Progenitor cell of endocrine pancreas (in vitro differentiated cells): Measurements from ENCODE around the gene SLC16A2. TPM values are rescaled to one million over a fixed set of nuclear protein-coding genes. Genes with fewer than 3 reads are reported as not detected.

Source experiments
- DNase-seq: peaks from one replicate; pipeline ENCODE4 v3.0.0; 2021; ENCODE audit warnings: low spot score; ENCODE audit not compliant: unreplicated experiment
- H3K27ac Mint-ChIP-seq: 2 replicates; pipeline ENCODE4 v1.8.0; 2021; ENCODE audit warnings: mild to moderate bottlenecking, moderate library complexity, mixed read lengths
- H3K27me3 Mint-ChIP-seq: 2 replicates; pipeline ENCODE4 v1.8.0; 2021; ENCODE audit warnings: mixed read lengths
- H3K36me3 Mint-ChIP-seq: 2 replicates; pipeline ENCODE4 v1.8.0; 2022; ENCODE audit warnings: mixed read lengths; ENCODE audit not compliant: insufficient read depth
- H3K4me1 Mint-ChIP-seq: 2 replicates; pipeline ENCODE4 v1.8.0; 2021; ENCODE audit warnings: low read depth, mixed read lengths
- H3K4me3 Mint-ChIP-seq: 2 replicates; pipeline ENCODE4 v1.8.0; 2021; ENCODE audit warnings: low read depth, mild to moderate bottlenecking, moderate library complexity, mixed read lengths
- H3K9me3 Mint-ChIP-seq: 2 replicates; pipeline ENCODE4 v1.8.0; 2021; ENCODE audit warnings: low read depth, mixed read lengths
- CTCF ChIP-seq: fragments of 200-600 bp; sonication (generic); IDR thresholded peaks from one replicate; pipeline ENCODE4 v1.5.0; 2021; ENCODE audit warnings: antibody characterized with exemption, mild to moderate bottlenecking; ENCODE audit not compliant: unreplicated experiment
- total RNA-seq: library from RNA; stranded (reverse); gene quantifications from 2 replicates; pipeline ENCODE4 v1.2.1, GENCODE V29; 2021

Gene SLC16A2
- total RNA-seq, 1 donor from 2014 or later: 9.0 TPM

- Mint-ChIP-seq H3K4me3 (no peak overlapping the region), H3K36me3 (no peaks in the 10 kb centered on the region), H3K27me3 (no peaks in the 10 kb centered on the region), H3K27ac (no peak overlapping the region), H3K9me3 (peaks cover 4% of the 10 kb centered on the region), H3K4me1 (peaks cover 2% of the 10 kb centered on the region)
- no peak for TF ChIP-seq CTCF
- DNase-seq: no peak
Measured at GRCh38 chrX:74426615-74427014, 5.3 kb downstream of the SLC16A2 start.

GRCh38 chrX:74431797-74432196, 10.5 kb downstream of the SLC16A2 start:
- H3K4me3 Mint-ChIP-seq: no peak overlapping the region
- no peak for DNase-seq
- H3K27ac Mint-ChIP-seq: peak overlapping the region; percentile 18

GRCh38 chrX:74434336-74434735, 13.0 kb downstream of the SLC16A2 start:
- Mint-ChIP-seq H3K36me3 (no peaks in the 10 kb centered on the region), H3K27me3 (no peaks in the 10 kb centered on the region), H3K4me1 (peaks cover 8% of the 10 kb centered on the region), H3K4me3 (no peak overlapping the region), H3K9me3 (peaks cover 11% of the 10 kb centered on the region), H3K27ac (no peak overlapping the region)
- no peak for DNase-seq
- no peak for TF ChIP-seq CTCF

More at GRCh38 chrX:74431797-74432196, 10.5 kb downstream of the SLC16A2 start:
- Mint-ChIP-seq H3K27me3 (no peaks in the 10 kb centered on the region), H3K4me1 (peaks cover 3% of the 10 kb centered on the region), H3K36me3 (no peaks in the 10 kb centered on the region), H3K9me3 (peaks cover 11% of the 10 kb centered on the region)
- TF ChIP-seq CTCF: no peak

GRCh38 chrX:74437530-74437929, 16.2 kb downstream of the SLC16A2 start:
- no peaks in the 10 kb centered on the region for H3K27me3 Mint-ChIP-seq
- H3K9me3 Mint-ChIP-seq: peaks cover 23% of the 10 kb centered on the region
- H3K36me3 Mint-ChIP-seq: peaks cover 3% of the 10 kb centered on the region
- no peak for DNase-seq
- H3K27ac Mint-ChIP-seq: no peak overlapping the region
- H3K4me3 Mint-ChIP-seq: no peak overlapping the region
- peaks cover 5% of the 10 kb centered on the region for H3K4me1 Mint-ChIP-seq
- TF ChIP-seq CTCF: no peak

- H3K4me1 Mint-ChIP-seq: peaks cover 5% of the 10 kb centered on the region
- H3K27ac Mint-ChIP-seq: no peak overlapping the region
- peaks cover 20% of the 10 kb centered on the region for H3K9me3 Mint-ChIP-seq
- no peak overlapping the region for H3K4me3 Mint-ChIP-seq
- no peak for DNase-seq
- H3K27me3 Mint-ChIP-seq: no peaks in the 10 kb centered on the region
- TF ChIP-seq CTCF: no peak
- peaks cover 3% of the 10 kb centered on the region for H3K36me3 Mint-ChIP-seq
Measured at GRCh38 chrX:74438764-74439163, 17.5 kb downstream of the SLC16A2 start.
